Endodermal cell (in vitro differentiated cells): ENCODE data around the gene CLDN34. TPM values are rescaled to one million over a fixed set of nuclear protein-coding genes. Genes with fewer than 3 reads are reported as not detected.

Source experiments
- DNase-seq: peaks from one replicate; pipeline ENCODE4 v3.0.0-alpha.2; 2017
- H3K27ac ChIP-seq: 2 replicates; pipeline ENCODE4 v1.5.1; 2013; ENCODE audit warnings: mild to moderate bottlenecking, low read depth, low read length, moderate library complexity
- H3K27me3 ChIP-seq: 2 replicates; pipeline ENCODE4 v1.6.1; 2013; ENCODE audit warnings: mild to moderate bottlenecking, low read length, moderate library complexity; ENCODE audit not compliant: insufficient read depth, control insufficient read depth, poor library complexity, severe bottlenecking
- H3K36me3 ChIP-seq: 2 replicates; pipeline ENCODE4 v1.7.0; 2013; ENCODE audit warnings: mild to moderate bottlenecking, low read length, moderate library complexity; ENCODE audit not compliant: control insufficient read depth, insufficient read depth
- H3K4me1 ChIP-seq: one replicate; pipeline ENCODE4 v1.7.0; 2013; ENCODE audit warnings: low read length; ENCODE audit not compliant: control insufficient read depth, insufficient read depth
- H3K4me3 ChIP-seq: 2 replicates; pipeline ENCODE4 v1.5.1; 2013; ENCODE audit warnings: mild to moderate bottlenecking, low read length, moderate library complexity
- H3K9ac ChIP-seq: 2 replicates; pipeline ENCODE4 v1.6.1; 2013; ENCODE audit warnings: mild to moderate bottlenecking, low read length, moderate library complexity; ENCODE audit not compliant: poor library complexity, severe bottlenecking; ENCODE audit errors: extremely low read depth
- H3K9me3 ChIP-seq: 2 replicates; pipeline ENCODE4 v1.6.1; 2013; ENCODE audit warnings: mild to moderate bottlenecking, low read length, moderate library complexity; ENCODE audit not compliant: control insufficient read depth
- H3K27ac Mint-ChIP-seq: 2 replicates; pipeline ENCODE4 v1.8.0; 2020; ENCODE audit warnings: mixed read lengths
- H3K27me3 Mint-ChIP-seq: 2 replicates; pipeline ENCODE4 v1.8.0; 2021; ENCODE audit warnings: mild to moderate bottlenecking, mixed read lengths; ENCODE audit not compliant: insufficient read depth
- H3K36me3 Mint-ChIP-seq: 2 replicates; pipeline ENCODE4 v1.8.0; 2020; ENCODE audit warnings: low read depth, mixed read lengths
- H3K4me1 Mint-ChIP-seq: 2 replicates; pipeline ENCODE4 v1.8.0; 2020; ENCODE audit warnings: mixed read lengths
- H3K4me3 Mint-ChIP-seq: 2 replicates; pipeline ENCODE4 v1.8.0; 2020; ENCODE audit warnings: mild to moderate bottlenecking, moderate library complexity, mixed read lengths
- H3K9me3 Mint-ChIP-seq: 2 replicates; pipeline ENCODE4 v1.8.0; 2020; ENCODE audit warnings: mild to moderate bottlenecking, mixed read lengths
- WGBS, 2 experiments: methylation state at CpG; one replicate each; pipeline versions ENCODE4 v1.1.5 to v1.1.7; 2013; ENCODE audit warnings: missing lambda C conversion rate in 2 of 2, mixed read lengths in 1 of 2; ENCODE audit not compliant: insufficient coverage in 1 of 2, insufficient read length in 1 of 2; 5-methylcytosine and 5-hydroxymethylcytosine counted together
- total RNA-seq, 2 donors: library from RNA; stranded (reverse); fragmentation: NEBNext Ultra II Directional in 1 of 2; extraction: Animal tissue kit (Norgen Biotek cat#: 25700) in 1 of 2; gene quantifications; 2 replicates in 1 of 2; 3 replicates in 1 of 2; pipeline ENCODE4 v1.2.1, GENCODE V29; 2021
- TF ChIP-seq, protein P1 (sequence below): fragments of 200-600 bp; sonication (generic); conservative IDR thresholded peaks from 2 replicates; pipeline ENCODE4 v1.5.0; 2021; ENCODE audit warnings: antibody characterized with exemption, mild to moderate bottlenecking

CLDN34 gene
- total RNA-seq, 2 donors from 2014 or later: 0.35 TPM; not detected in 1

DNA sequence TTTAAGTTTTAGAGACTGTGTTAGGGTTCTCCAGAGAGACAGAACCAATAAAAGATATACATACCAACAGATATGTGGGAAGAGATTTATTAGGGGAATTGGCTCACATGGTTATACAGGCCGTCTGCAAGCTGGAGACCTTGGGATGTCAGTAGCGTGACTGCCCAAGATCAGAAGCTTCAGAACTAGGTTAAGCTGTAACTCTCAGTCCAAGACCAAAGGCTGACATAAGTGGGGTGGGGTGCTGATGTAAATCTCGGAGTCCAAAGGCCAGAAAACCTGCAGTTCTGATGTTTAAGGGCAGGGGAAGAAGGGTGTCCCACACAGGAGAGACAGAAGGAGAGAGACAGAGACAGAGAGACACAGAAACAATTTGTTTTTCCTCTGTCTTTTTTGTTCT lies 10.5 kb downstream of the CLDN34 start:
- no peak overlapping the region for H3K9ac ChIP-seq
- H3K4me3 ChIP-seq: no peak overlapping the region
- H3K36me3 Mint-ChIP-seq: peaks cover 4% of the 10 kb centered on the region
- no peaks in the 10 kb centered on the region for H3K9me3 ChIP-seq
- no peak overlapping the region for H3K27ac Mint-ChIP-seq
- no peak overlapping the region for H3K4me3 Mint-ChIP-seq
- H3K27ac ChIP-seq: no peak overlapping the region
- H3K27me3 Mint-ChIP-seq: no peaks in the 10 kb centered on the region
- DNase-seq: no peak
- no peaks in the 10 kb centered on the region for H3K4me1 ChIP-seq
- no peaks in the 10 kb centered on the region for H3K27me3 ChIP-seq
- no peaks in the 10 kb centered on the region for H3K36me3 ChIP-seq
- WGBS, 2 experiments: 87 to 100% methylated on average over 1 to 3 of the region's 3 CpGs
- peaks cover 69% of the 10 kb centered on the region for H3K9me3 Mint-ChIP-seq
- H3K4me1 Mint-ChIP-seq: peaks cover 7% of the 10 kb centered on the region
- TF ChIP-seq, protein P1, sequence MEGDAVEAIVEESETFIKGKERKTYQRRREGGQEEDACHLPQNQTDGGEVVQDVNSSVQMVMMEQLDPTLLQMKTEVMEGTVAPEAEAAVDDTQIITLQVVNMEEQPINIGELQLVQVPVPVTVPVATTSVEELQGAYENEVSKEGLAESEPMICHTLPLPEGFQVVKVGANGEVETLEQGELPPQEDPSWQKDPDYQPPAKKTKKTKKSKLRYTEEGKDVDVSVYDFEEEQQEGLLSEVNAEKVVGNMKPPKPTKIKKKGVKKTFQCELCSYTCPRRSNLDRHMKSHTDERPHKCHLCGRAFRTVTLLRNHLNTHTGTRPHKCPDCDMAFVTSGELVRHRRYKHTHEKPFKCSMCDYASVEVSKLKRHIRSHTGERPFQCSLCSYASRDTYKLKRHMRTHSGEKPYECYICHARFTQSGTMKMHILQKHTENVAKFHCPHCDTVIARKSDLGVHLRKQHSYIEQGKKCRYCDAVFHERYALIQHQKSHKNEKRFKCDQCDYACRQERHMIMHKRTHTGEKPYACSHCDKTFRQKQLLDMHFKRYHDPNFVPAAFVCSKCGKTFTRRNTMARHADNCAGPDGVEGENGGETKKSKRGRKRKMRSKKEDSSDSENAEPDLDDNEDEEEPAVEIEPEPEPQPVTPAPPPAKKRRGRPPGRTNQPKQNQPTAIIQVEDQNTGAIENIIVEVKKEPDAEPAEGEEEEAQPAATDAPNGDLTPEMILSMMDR: no peak

DNA sequence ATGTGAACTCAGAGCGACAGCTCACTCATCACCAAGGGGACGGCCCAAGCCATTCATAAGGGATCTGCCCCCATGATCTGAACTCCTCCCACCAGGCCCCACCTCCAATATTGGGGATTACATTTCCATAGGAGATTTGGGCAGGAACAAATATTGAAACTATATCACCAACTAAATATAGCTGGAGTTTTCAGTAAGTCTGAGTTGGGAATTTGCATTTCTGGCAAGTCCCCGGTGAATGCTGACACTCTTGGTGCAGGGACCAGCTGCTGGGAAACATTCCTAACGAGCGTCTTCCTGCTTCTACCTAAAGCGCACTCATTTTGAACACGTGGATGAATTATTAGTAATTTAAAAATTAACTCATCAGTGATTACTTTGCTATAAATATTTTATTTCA lies 13.2 kb downstream of the CLDN34 start:
- no peak overlapping the region for H3K27ac Mint-ChIP-seq
- Histone ChIP-seq H3K4me1 (no peaks in the 10 kb centered on the region), H3K27ac (no peak overlapping the region), H3K9ac (no peak overlapping the region), H3K36me3 (no peaks in the 10 kb centered on the region), H3K9me3 (no peaks in the 10 kb centered on the region), H3K27me3 (no peaks in the 10 kb centered on the region), H3K4me3 (no peak overlapping the region)
- peaks cover 7% of the 10 kb centered on the region for H3K4me1 Mint-ChIP-seq
- no peak for DNase-seq
- peaks cover 2% of the 10 kb centered on the region for H3K36me3 Mint-ChIP-seq
- peaks cover 70% of the 10 kb centered on the region for H3K9me3 Mint-ChIP-seq
- no peak overlapping the region for H3K4me3 Mint-ChIP-seq
- no peaks in the 10 kb centered on the region for H3K27me3 Mint-ChIP-seq
- 92% methylated on average over 3 of the region's 7 CpGs; no CpG with 5 or more reads in 1 of the 2 experiments for WGBS, 2 experiments
- TF ChIP-seq, protein P1: no peak

GRCh38 chrX:9980927-9981326 lies 13.8 kb downstream of the CLDN34 start:
- Mint-ChIP-seq H3K27me3 (no peaks in the 10 kb centered on the region), H3K4me1 (peaks cover 7% of the 10 kb centered on the region), H3K36me3 (no peaks in the 10 kb centered on the region), H3K4me3 (no peak overlapping the region), H3K27ac (no peak overlapping the region), H3K9me3 (peaks cover 70% of the 10 kb centered on the region)
- Histone ChIP-seq H3K36me3 (no peaks in the 10 kb centered on the region), H3K4me3 (no peak overlapping the region), H3K9ac (no peak overlapping the region), H3K4me1 (no peaks in the 10 kb centered on the region), H3K27ac (peak overlapping the region; percentile 24), H3K27me3 (no peaks in the 10 kb centered on the region), H3K9me3 (no peaks in the 10 kb centered on the region)
- WGBS, 2 experiments: 89% methylated on average over 5 of the region's 5 CpGs; no CpG with 5 or more reads in 1 of the 2 experiments
- TF ChIP-seq, protein P1: no peak
- no peak for DNase-seq
